GM21367 (cell line): ENCODE measurements around the gene ZXDC.
A peak's percentile ranks its signal among the peaks of the same experiment; 100 is the strongest.

ENCODE experiments used
- ATAC-seq: cut with Tn5 transposase; IDR thresholded peaks from one replicate; pipeline ENCODE4 v1.9.1; 2021; ENCODE audit not compliant: unreplicated experiment

Gene ZXDC, protein sequence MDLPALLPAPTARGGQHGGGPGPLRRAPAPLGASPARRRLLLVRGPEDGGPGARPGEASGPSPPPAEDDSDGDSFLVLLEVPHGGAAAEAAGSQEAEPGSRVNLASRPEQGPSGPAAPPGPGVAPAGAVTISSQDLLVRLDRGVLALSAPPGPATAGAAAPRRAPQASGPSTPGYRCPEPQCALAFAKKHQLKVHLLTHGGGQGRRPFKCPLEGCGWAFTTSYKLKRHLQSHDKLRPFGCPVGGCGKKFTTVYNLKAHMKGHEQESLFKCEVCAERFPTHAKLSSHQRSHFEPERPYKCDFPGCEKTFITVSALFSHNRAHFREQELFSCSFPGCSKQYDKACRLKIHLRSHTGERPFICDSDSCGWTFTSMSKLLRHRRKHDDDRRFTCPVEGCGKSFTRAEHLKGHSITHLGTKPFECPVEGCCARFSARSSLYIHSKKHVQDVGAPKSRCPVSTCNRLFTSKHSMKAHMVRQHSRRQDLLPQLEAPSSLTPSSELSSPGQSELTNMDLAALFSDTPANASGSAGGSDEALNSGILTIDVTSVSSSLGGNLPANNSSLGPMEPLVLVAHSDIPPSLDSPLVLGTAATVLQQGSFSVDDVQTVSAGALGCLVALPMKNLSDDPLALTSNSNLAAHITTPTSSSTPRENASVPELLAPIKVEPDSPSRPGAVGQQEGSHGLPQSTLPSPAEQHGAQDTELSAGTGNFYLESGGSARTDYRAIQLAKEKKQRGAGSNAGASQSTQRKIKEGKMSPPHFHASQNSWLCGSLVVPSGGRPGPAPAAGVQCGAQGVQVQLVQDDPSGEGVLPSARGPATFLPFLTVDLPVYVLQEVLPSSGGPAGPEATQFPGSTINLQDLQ

GRCh38 chr3:126475413-126476114, at the start of gene ZXDC:
Gene ZXDC (minus strand): TSS chr3:126475891. CDS start chr3:126475865, 26 bp downstream.
- peak; percentile 81 for ATAC-seq

DNA sequence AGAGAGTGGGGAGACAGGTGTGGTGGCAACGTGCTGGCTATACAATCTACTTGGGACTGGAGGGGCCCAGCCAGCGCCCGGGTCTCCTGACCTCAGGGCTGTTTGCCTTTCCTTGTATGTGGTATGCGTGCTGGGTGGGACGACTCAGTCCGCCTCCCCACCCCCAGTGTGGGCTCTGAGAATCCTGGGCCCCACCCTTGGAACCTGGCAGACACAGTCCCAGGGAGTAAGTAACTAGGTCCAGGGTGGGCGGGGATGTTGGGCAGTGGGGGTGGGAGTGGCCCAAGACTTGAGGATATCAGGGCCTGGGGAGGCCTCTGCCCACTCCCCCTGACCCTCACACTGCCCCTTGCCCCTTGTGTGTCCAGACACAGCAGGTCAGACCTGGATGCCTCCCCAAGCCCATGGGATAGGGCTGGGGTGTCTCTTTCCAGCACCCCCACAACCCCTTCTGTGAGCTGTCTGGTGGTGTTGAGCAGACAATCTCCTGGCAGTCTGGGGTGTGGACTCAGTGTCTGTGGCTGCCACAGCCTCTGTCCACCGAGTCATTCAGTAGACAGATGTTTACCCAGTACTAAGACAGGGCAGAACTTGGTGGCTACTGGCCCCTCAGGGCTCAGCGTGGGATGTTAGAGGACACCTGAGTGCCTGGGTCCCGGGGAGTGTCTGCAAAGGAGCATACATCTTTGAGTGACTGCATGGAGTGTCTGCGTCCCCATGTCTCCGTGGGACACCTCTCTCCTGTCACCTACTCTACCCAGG, 49.6 kb upstream of the ZXDC start:
- no peak for ATAC-seq

- ATAC-seq: no peak
These were observed 48.8 kb upstream of the ZXDC start for GRCh38 chr3:126524429-126524988.

- ATAC-seq: no peak
These were observed 48.2 kb upstream of the ZXDC start, which contains the start of gene CHST13 for GRCh38 chr3:126523745-126524428. Gene CHST13 (plus strand): TSS chr3:126524155. CDS start chr3:126524333, 178 bp downstream.

DNA sequence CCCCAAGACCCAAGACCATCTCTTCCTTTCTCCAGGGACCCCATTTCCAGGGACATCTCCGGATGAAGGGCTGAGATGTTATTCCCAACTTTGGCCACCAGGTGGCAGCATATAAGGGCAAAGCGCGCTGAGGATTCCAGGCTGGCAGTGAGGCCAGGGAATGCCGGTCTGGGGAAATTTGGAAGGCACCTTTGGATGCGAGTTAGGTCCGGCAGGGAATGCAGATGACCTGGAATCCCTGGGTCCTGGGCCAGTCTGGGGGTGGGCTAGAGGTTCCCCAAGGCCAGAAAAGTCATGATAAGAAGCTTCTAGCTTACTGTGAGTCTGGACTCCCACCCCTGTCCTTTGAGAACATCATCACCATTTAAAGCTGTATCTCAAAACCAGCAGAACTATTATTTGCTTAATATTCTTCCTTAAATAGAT, 46.7 kb upstream of the ZXDC start:
- no peak for ATAC-seq

GRCh38 chr3:126521122-126521891, 45.6 kb upstream of the ZXDC start:
- no peak for ATAC-seq

- no peak for ATAC-seq
These were observed 44.1 kb upstream of the ZXDC start for GRCh38 chr3:126519506-126520455.

GRCh38 chr3:126518779-126519177, 43.1 kb upstream of the ZXDC start:
- no peak for ATAC-seq

DNA sequence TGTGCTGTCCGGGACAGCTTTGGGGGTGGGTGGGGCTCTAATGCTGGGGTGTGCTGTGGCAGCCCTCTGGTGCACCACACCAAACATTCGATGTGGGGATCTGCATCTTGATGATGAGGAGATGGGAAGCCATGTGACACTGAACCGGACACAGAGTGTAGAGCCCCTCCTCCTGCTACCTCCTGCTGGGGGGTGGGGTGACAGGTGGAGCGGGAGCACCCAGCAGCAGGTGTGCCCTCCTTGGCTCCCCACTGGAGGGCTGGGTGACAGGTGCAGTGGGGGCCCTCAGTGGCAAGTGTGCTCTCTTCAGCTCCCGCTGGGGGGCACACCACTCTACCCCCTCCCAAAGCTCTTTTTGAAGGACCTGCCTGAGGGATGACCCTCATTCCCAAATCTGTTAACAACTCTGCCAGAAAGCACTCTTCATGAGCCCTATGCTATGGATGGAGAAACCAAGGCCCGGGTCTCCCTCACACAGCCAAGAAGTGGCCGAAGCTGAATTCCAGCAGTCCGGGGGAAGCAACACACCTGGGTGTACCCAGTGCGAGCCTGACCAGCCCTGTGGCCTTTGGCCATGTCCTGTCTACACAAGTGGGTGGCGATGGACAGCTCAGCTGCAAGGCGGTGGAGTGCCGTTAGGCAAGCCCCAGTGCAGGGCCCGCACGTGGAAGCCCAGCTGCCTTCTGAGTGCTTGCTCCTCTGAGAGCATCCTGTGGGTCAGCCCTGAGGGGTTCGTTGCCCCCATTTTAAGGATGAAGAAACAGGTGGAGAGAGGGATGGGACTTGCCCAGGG, 42.5 kb upstream of the ZXDC start:
- no peak for ATAC-seq

DNA sequence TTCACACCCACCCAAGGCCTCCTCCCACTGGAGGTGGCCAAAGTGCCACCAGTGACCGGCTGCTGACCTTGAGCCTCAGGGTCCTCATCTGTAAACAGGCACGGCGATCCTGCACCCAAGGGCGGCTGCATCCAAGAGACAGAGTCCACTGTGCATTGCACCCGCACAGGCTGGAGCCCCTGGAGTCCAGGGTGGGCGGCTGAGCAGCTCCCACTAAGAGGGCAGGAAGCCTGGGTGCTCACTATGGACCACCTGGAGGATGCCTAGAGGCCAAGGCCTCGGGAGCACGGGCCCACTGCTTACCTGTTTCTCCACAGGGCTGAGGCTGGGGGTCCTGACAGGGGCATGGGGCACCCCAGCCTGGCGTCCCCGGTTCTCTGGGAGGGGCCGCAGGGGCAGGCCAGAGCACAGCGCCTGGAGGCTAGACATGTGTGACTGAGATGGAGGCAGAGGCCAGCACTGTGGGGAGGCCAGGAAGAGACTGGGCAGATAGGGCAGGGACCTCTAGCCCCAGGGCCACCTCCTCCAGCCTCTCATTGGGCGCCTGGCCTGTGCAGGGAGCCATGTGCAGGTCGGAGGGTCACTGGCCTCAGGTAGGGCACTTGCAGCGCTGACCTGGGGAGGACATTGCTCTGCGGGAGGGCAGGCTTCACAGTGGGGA, 41.7 kb upstream of the ZXDC start, which contains the start of gene UROC1:
Gene UROC1 (minus strand): TSS at position 483 of the 661 bp plus-strand sequence. CDS start 54 bp downstream, at position 429.
- no peak for ATAC-seq

- no peak for ATAC-seq
These were observed 41.2 kb upstream of the ZXDC start for GRCh38 chr3:126516936-126517290.

GRCh38 chr3:126516152-126516935, 40.7 kb upstream of the ZXDC start:
- ATAC-seq: no peak

DNA sequence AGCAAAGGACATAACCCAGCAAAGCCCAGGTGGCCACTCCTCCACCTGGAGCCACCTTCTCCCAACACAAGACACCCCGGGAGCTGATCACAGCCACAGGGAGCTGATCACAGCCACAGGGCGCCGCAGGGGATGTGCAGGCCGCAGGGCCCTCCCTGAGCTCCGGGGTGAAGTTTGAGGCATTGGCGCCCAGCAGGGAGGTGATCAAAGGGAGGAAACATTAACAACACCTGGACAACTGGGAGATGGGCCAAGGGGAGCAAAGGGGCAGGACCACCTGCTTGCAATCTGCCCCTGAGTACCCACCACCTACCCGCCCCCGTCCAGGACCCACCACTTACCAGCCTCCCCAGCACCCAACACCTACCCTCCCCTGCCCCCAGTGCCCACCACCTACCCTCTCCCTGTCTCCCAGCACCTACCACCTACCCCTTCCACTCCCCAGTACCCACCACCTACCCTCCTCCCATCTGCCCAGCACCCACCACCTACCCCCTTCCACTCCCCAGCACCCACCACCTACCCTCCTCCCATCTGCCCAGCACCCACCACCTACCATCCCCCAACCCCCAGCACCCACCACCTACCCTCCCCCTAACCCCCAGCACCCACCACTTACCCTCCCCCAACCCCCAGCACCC, 39.5 kb upstream of the ZXDC start:
- no peak for ATAC-seq

DNA sequence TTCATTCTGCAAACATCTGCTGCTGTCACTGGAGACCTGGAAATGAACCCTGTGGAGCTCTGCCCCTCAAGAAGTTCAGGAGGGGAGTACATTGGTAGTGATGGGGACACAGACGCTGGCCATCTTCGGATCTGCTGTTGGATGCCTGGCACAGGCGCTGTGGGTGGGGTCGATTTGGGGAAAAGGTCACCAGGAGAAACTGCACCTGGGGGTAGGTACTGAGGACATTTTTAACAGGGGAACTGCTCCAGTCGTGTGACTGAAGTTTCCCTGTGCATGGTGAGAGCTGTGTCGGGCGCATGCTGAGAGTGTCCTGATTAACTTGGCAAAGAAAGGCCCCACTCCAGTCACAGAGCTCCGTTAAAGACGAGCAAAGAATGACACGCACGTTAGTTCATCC, 38.5 kb upstream of the ZXDC start:
- ATAC-seq: no peak
